NCI-H345 treated with DMSO at 0.1 percent for 48 hours (cell line): ENCODE data around the gene BOC.

Experiments used
- DNase-seq: peaks from one replicate; lab custom pipeline; 2025; ENCODE audit not compliant: unreplicated experiment; lab: John Stamatoyannopoulos, UW

The BOC gene

DNA sequence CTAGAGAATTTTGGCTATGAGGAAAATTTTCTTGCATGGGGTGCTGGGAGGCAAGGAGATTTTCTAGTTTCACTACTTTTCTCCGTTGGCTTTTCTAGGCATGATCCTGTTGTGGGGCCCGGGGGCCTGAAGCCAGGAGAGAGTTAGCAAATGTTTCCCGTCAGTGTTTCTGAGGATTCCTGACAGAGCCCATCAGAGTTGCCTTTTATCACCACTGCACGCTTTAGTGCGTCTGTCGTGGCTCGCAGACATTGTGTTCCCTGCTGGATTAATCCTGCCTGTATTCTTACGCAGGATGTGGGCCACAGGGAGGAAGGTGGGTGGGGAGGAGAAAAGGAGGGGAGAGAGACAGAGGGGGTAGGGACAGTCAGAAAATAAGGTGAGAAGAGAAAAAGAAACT, 18.1 kb upstream of the BOC start:
- no peak for DNase-seq

DNA sequence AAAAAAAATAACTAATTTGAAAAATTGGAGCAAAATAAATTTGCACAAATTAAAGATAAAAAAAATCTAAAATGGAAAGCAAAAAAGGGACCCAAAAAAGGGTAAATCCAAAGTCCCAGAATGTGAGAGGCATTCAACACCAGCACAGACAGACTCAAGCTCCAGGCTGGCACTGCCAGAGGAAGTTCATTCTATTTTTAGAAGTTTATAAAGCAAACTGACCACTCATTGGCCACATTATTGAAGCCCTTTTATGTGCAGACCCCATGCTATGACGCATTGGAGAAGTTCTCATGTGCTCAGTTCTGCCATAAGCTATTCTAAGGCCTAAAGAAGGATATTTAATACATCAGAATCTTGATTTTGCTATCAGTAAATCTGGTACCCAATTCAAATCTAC, 17.6 kb upstream of the BOC start:
- no peak for DNase-seq

DNA sequence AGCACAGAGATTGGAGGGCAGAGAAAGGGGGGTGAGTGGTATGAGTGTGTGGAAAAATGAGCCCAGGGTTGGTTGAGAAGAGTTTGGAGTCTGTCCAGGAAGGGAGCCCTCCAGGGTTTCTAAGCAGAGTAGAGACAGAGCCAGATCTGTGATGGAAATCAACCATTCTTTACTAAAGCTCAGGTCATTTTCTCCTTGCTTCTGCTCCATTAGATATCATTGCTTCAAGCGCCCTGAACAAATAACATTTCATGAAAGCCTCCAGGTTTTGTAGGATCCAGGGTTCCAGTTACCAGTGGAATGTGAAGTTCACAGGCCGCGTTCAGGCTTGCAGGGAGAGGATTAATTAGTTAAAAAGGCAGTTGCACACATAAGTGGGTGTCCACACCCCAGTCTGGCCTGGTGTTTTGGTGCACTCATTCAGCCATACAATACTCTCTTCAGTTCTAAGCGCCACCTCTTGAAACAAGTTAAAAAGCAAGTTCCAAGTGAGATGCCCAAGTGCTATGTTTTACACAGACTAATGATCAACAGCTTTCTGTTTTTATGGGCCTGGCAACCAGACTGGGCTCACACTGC, 16.4 kb upstream of the BOC start:
- DNase-seq = no peak

DNA sequence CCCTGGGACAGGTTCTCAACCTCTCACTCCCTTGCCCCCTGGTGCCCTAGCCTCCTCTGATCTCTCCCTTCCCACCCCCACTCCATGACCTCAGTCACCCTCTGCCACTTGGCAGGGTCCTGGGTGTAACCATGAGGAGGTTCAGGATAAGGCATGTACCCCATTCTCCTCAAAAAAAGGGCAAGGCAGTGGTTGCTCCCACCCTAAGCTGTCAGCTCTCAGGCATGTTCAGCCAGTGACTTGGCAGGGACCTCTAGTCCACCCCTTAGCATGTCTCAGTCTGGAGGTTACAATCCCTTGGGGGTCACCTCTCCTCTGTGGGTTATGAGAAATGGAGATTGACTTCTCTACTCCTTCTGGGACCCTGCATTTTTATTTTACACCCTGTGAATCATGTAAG, 11.0 kb upstream of the BOC start:
- no peak for DNase-seq

DNA sequence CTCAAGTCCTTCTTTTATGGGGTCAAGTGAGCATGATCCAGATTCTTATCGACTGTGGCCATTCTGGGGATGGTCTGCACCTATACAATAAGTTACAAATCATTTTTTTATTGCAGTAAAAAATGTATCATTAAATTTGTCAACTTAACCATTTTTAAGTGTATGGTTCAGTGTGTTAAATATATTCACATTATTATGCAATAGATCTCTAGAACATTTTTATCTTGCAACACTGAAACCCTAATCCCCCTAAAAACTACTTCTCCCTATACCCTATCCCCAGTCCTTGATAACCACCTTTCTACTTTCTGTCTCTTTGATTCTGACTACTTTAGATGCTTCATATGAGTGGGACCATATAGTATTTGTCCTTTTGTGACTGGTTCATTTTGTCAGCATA, 10.4 kb upstream of the BOC start:
- DNase-seq = no peak

DNA sequence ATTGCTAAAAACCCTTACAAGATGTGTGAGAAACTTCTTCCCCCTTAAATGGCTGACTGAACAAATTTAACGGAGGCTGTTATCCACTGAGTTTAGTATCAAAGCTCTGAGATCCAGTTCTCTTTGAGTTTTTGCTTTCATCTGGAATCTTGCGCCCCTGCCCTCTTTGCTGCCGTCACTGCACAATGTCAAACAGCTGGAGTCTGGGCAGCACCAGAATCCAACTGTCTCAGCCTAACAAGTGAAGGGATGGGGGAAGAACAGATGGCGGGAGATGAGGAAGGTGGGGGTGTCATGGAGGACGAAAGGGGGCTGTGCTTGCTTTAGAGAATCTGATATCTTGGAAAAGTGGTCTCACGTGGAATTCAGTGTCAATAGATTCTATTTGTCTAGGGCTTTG, 7.0 kb upstream of the BOC start:
- DNase-seq = no peak

DNA sequence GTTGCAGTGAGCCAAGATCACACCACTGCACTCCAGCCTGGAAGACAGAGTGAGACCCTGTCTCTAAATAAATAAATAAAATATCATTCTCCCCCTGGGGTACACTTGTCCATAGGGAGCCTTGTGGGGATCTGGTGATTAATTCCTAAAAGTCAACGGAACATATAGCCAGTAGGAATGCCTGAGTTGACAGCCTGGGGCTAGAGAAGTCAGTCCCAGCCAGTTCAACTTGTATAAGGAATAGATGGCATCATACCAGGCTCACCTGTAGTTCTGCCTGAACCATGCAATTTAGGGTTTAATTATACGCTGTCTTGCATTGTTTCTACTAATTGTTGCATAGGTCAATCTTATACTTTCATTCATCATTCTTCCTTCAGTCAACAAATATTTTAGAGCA, 5.9 kb upstream of the BOC start:
- DNase-seq = no peak

DNA sequence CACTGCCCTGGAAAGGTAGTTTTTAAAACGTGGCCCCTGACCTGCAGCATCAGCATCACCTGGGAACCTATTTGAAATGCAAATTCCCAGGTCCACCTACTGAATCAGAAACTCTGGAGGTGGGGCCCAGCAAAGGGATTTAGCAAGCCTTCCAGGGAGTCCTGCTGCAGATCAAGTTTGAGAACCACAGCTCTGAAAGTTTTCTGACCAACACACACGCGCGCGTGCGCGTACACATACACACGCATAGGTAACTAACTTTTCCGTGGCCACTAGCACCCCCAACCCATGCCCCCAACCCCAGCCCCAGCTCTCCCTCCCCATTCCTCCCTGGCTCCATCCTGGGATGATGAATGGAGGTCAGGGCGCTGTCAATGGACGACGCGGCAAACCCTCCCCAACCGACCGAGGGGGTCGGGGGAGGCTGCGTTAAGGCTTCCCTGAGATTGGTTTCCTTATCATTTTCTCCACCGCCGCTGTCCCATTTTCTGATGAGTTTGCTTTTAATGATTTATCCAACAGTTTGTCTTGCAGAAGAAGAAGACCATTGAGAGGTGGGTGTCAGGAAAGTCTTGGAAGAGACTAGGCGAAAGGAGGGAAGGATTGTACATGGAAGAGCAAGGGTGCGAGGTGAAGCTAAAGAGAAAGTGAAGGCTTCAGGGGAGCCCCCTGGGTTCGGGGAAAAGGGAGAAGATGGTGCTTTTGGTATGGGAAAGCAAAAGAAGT, 590 bp upstream of the BOC start:
- no peak for DNase-seq

DNA sequence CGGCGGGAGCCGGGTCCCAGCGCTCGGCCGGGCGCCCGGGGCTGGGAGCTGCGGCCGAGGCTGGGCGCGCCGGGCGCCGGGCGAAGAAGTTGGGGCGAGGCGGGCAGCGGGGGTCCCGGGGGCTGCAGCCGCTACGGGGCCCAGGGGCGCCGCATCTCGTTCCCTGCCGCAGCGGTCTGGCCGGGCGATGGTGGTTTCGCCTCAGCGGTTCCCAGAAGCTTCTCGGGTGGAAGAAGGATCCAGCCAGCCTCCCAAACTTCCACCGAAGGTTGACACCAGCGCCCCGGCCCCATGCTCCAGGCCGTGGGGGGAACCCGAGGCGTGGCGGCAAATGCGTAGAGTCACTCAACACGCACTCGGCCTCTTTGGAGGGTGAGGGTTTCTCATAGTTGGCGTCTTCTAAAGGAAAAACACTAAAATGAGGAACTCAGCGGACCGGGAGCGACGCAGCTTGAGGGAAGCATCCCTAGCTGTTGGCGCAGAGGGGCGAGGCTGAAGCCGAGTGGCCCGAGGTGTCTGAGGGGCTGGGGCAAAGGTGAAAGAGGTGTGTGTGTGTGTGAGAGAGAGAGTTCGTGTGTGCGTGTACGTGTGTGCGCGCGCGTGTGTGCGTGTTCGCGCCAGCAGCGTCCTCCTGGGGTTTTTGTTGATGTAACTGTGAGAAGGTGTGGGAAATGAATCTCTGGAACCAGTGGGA, 940 bp downstream of the BOC start:
- no peak for DNase-seq

DNA sequence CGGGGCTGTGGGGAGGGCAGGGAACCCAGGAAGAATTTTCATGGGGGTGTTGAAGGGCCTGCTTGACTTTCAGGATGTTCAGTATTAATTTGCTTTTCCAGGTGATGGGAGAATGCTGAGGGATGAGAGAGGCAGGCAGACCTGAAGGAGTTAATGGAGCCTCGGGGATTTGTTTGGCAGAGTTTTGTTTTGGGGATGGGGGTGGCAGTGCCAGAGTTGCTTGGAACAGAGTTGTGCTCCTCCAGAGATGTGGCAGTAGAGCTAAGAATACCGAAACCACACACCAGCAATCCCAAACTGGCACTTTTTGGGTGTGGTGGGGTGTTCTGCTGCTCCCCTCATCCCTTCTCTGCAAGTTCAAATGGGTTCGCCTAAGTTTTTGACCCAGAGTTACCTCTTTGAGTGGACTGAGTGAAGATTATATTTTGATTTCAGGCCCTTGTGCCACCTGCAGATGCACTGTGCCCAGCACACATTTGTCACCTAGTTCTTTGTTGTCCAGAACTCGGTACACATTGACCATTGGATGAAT, 1.6 kb downstream of the BOC start:
- DNase-seq = no peak

DNA sequence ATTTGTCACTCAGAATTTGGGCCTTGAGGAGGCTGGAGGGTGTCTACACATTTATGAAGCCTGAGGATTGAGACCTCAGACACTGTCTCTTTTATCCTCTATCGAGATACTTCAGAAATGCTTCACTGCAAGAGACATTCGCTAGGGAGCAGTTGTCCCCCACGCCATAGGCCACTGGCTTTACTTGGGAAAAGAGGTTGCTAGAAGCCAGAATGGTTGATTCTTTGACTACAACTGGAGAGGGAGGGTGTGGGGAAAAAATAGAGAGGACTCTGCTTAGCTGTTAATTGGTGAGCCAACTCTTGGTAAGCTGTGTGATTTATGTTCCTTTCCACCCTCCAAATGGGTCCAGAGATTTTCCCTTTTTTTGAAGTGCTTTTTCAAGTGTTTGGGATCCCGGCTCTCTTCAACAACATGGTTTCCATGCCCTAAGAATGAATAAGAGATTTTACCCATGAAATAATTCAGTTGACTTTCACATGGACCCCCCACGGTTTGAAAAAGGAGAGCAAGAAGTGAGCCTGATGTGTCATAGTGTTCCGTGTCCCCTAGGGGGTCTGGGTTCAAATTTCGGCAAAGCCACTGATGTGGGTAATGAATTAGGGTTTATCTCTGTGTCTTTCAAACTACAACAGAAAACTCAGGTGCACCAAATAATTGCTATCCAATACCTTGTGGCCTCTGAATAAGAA, 2.7 kb downstream of the BOC start:
- DNase-seq = no peak

DNA sequence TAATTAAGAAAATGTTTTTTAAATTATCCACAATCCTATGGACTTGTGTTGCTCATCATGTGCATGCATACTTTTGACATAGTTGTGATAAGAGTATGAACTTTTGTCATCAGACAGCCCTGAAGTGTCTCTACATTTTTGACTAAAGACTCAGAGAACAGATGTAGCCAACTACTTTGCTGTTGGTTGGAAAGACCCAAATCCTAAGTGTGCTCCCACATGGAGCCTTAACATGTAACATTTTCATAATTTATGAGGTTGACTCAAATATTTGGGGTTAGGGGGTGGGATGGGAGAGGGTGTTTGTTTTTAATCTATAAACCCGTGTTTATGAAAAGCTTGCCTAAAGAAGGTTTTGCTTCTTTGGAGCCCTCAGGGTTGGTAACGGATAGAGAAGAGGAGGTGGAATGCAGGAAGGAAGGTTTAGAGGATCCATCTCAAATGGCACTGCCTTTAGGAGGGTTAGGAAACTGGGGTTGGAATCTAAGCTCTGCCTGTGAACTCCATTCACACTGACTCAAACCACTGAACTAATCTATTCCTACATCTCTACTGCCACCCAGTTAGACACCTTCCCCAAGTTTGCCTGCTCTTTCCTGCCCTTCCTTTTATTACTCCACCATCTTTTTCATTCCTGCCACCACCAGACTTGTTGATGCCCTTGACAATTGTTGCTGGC, 3.7 kb downstream of the BOC start:
- no peak for DNase-seq

DNA sequence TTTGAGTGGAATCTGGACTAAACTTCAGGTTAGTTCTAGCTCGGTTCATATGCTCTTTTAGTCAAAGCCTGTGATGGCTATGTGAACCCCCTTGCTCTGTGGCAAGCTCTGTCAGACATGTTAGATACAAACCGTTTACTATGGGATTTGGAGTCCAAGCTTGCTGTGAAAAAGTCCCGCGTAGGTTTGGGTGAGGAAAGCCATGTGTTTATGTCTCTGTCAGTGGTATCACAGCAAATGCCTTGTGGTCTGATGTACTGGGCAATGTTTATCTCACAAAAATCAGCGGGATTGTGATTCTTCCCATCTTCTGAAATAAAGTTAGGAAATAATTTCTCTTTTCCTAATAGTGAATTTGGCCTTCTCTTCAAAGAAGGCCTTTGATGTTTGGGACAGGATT, 5.0 kb downstream of the BOC start:
- DNase-seq = no peak

DNA sequence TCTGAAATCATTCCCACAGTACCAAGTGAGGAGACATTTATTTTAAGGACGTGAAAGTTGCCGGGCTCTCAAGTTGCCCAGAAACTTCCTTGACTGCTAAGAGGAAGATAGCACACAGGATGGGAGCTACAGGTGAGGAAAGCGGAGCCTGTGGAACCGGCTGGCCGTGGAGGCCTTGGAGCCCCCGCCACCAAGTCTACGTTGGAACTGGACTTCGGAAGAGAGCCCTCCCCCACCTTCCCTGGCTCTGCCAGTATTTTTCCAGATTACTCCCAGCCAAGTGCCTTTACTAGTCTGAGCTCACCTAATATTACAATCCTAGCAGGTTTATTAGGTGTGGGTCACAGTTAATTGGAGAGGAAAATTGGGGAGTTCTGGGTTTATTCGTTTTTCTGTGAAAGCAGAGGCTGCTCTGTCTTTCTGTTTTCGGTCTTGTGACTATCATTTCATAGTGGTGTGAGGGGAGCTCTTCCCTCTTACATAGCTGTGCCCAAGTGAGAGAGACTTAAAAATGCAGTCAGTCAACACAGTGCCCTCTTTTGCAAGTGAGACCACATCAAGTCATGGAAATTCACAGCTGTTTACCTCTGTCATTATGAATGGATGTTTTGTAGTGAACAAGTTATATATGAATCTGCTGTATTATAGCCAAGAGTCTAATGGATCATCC, 6.8 kb downstream of the BOC start:
- no peak for DNase-seq

DNA sequence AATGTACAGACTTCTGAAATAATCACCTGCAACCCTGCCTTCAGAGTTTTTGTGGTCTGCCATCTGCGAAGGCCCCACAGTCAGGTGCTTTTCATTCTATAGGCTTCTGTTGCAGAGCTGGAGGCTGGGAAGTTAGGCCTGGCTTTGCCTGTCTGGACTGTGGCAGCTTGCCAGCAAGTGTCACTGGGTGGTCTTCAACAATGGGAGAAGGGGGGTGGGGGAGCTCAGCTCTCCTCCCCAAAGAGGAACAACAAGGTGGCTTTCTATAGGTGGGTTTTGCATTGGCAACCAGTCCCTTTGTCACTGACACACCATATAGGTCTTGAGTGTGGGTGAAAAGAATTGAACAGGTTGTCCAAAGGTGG, 7.3 kb downstream of the BOC start:
- DNase-seq = no peak

DNA sequence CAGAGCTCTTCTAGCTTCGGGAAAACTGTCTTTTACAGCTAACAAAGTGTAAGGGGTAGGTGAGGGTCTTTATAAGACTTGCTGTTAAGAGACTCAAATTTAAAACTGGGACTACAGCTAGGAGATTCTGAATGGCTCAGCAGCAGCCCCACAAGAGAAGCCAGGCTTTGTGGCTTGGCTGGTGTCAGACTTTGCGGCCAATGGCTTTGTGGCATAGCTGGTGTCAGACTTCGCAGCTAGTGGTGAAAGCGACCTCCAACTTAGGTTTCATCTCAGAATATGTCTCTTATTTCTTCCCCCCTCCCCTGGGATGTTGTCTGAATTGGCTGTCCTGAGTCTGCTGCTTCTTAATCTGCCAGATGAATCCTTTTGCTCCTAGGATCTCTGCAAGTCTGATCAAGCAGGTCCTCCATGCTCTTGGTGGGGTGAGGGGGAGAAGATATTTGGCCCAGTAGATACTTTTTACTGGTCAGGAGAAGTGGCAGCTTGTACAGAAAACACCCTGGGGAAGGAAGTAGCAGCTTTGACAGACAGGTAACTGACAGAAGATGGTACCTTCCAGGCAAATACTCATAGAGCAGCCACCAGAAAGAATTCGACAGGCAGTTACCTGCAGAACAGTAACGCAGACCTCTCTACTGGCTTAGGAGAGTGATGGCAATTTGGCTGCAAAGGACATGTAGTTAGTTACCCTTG, 8.4 kb downstream of the BOC start:
- DNase-seq = no peak

DNA sequence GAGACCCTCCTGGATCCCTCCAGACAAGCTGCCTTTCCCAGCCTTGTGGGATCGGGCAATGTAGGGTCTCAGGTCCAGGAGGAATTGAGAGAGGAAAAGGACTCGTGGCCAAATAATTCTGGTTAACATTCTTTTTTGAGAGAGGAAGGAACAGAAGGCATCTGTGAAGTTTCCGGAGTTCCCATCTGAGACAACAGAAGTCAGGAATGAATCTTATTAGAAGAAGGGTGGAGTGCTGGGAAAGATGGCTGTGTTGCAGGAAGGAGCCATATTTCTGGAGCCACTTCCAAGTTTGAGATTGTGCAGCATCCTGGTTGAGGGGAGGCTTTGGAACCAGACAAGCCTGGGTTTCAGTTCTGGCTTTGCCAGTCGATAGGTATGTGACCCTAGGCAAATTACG, 9.4 kb downstream of the BOC start:
- no peak for DNase-seq

DNA sequence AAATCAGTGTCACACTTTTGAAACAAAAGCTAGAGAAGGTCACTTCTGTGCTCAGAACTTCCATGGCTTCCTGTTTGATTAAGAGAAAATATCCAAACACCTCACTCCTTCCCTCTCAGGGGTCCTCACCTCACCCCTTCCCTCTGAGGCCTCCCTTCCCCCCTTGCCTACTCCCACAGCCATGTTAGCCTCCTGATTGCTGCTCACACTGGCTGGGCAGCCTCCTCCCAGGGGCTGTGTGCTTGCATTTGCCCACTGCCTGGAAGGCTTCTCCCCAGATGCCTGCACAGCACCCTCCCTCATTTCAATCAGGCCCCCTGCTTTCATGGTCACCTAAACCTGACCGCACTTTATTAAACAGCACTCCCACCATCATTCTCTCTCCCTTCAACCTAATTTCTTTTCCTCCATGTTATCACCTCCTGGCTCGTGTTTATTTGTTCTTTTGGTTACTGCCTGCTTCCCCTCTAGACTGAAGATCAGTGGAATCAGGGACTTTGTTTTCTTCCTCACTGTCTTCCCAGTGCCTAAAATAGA, 10.4 kb downstream of the BOC start:
- DNase-seq = no peak

DNA sequence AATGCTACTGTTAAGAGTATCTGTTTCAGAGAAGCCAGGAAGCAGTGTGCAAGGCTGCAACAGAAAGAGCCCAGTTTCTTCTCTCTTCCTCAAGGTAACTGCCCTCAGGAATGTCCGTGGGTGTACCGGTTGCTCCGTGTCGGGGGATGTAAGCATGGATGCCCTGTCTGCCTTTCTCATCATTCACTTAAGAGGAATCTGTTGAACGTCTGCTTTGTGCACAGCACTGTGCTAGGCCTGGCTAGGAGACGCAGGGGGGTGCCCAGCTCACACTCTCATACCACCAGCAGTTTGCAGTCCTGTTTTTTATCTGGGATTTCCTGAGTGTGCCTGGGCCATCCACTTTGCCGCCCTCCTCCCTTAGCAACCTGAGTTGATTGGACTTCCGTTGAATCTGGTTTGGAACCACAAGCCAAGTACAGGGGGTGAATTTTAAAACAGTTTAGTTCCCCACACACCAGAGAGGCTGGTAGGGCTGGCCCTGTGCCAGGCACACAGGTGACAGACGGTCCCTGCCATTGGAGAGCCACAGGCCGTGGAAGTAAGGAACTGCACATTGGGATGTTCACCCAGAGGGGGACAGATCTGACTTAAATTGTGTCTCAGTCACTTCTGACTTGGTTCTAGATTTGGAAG, 11.2 kb downstream of the BOC start:
- peak; percentile 40 for DNase-seq
